ENCODE measurements around the gene SMIM35.

SMIM35 gene

DNA sequence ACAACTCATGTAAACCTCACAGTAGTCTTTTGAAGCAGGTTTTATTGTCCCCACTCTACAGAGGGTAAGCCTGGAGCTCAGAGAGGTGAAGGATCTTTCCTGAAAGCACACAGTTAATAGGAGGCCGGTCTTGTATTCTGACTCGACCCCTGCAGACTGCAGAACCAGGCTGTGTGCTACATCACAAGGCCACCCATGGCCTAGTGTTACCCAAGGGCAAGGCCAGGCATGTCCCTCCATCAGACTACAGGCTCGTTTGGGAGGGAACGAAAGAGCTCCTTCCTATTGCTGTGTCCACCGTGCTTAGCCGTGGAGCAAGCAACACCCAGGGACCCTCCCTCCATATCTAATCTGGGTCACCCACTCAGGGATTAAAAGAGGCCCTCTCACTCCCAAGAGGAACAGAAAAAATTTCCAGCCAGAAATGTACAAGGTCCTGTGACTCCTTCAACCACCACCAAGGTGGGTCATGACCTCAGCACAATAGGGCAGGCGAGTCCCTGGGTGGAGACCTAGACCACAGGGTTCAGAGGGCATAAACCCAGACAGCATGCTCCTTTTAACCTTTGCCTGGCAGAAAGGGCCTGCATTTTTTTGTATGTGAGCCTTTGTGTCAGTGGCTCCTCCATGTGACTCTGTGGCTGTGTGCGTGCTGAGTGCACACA lies 6.3 kb upstream of the SMIM35 start (continued):
- TF ChIP-seq, protein P1, sequence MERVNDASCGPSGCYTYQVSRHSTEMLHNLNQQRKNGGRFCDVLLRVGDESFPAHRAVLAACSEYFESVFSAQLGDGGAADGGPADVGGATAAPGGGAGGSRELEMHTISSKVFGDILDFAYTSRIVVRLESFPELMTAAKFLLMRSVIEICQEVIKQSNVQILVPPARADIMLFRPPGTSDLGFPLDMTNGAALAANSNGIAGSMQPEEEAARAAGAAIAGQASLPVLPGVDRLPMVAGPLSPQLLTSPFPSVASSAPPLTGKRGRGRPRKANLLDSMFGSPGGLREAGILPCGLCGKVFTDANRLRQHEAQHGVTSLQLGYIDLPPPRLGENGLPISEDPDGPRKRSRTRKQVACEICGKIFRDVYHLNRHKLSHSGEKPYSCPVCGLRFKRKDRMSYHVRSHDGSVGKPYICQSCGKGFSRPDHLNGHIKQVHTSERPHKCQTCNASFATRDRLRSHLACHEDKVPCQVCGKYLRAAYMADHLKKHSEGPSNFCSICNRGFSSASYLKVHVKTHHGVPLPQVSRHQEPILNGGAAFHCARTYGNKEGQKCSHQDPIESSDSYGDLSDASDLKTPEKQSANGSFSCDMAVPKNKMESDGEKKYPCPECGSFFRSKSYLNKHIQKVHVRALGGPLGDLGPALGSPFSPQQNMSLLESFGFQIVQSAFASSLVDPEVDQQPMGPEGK (CRISPR knock-in tag; IDR thresholded peaks at IDR 0.05; ENCODE audit: borderline replicate concordance): no peak
- TF ChIP-seq TCF4 (CRISPR knock-in tag; IDR thresholded peaks at IDR 0.05; ENCODE audit: borderline replicate concordance) (no peak), ESRRG (CRISPR knock-in tag; IDR thresholded peaks at IDR 0.05) (no peak), BACH2 (CRISPR knock-in tag; IDR thresholded peaks at IDR 0.05; ENCODE audit: borderline replicate concordance) (no peak), ZNF8 (CRISPR knock-in tag; IDR thresholded peaks at IDR 0.05) (no peak), ZNF565 (CRISPR knock-in tag; conservative IDR thresholded peaks at IDR 0.05; ENCODE audit: low read depth) (no peak), ARNTL (CRISPR knock-in tag; IDR thresholded peaks at IDR 0.05; ENCODE audit: borderline replicate concordance, low read depth) (no peak), ZFP3 (CRISPR knock-in tag; IDR thresholded peaks at IDR 0.05) (no peak), TOX (CRISPR knock-in tag; IDR thresholded peaks at IDR 0.05; ENCODE audit: borderline replicate concordance) (no peak), GLIS3 (CRISPR knock-in tag; IDR thresholded peaks at IDR 0.05) (no peak), ISL1 (CRISPR knock-in tag; IDR thresholded peaks at IDR 0.05) (no peak), ZFP30 (CRISPR knock-in tag; IDR thresholded peaks at IDR 0.05) (no peak)
- TF ChIP-seq, protein P2, sequence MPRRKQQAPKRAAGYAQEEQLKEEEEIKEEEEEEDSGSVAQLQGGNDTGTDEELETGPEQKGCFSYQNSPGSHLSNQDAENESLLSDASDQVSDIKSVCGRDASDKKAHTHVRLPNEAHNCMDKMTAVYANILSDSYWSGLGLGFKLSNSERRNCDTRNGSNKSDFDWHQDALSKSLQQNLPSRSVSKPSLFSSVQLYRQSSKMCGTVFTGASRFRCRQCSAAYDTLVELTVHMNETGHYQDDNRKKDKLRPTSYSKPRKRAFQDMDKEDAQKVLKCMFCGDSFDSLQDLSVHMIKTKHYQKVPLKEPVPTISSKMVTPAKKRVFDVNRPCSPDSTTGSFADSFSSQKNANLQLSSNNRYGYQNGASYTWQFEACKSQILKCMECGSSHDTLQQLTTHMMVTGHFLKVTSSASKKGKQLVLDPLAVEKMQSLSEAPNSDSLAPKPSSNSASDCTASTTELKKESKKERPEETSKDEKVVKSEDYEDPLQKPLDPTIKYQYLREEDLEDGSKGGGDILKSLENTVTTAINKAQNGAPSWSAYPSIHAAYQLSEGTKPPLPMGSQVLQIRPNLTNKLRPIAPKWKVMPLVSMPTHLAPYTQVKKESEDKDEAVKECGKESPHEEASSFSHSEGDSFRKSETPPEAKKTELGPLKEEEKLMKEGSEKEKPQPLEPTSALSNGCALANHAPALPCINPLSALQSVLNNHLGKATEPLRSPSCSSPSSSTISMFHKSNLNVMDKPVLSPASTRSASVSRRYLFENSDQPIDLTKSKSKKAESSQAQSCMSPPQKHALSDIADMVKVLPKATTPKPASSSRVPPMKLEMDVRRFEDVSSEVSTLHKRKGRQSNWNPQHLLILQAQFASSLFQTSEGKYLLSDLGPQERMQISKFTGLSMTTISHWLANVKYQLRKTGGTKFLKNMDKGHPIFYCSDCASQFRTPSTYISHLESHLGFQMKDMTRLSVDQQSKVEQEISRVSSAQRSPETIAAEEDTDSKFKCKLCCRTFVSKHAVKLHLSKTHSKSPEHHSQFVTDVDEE (CRISPR knock-in tag; IDR thresholded peaks at IDR 0.05): no peak

DNA sequence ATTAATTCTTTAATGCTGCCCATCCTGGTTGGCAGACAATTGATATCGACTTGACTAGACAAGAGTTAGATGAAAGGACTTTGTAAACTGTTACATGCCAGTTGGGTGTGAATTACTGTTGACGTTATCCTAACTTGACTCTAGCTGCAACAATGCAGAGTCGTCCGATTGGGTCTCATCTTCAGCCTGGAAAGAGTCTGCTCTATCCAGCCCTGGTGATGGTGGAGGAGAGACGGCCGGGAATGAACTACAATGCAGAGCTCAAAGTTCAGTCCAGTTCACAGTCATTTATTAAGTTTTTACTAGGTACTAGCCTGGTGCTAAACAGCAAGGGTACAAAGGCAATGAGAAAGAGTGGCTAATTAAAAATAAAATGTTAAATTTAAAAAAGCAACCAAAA lies 4.9 kb upstream of the SMIM35 start:
- TF ChIP-seq GLIS3 (CRISPR knock-in tag; IDR thresholded peaks at IDR 0.05) (no peak), CSDC2 (CRISPR knock-in tag; IDR thresholded peaks at IDR 0.05) (no peak), SNAI2 (CRISPR knock-in tag; IDR thresholded peaks at IDR 0.05) (no peak), ZFP30 (CRISPR knock-in tag; IDR thresholded peaks at IDR 0.05) (no peak), TOX (CRISPR knock-in tag; IDR thresholded peaks at IDR 0.05; ENCODE audit: borderline replicate concordance) (no peak), TCF4 (CRISPR knock-in tag; IDR thresholded peaks at IDR 0.05; ENCODE audit: borderline replicate concordance) (no peak)
- TF ChIP-seq, protein P2 (CRISPR knock-in tag; IDR thresholded peaks at IDR 0.05): no peak
- TF ChIP-seq, protein P3, sequence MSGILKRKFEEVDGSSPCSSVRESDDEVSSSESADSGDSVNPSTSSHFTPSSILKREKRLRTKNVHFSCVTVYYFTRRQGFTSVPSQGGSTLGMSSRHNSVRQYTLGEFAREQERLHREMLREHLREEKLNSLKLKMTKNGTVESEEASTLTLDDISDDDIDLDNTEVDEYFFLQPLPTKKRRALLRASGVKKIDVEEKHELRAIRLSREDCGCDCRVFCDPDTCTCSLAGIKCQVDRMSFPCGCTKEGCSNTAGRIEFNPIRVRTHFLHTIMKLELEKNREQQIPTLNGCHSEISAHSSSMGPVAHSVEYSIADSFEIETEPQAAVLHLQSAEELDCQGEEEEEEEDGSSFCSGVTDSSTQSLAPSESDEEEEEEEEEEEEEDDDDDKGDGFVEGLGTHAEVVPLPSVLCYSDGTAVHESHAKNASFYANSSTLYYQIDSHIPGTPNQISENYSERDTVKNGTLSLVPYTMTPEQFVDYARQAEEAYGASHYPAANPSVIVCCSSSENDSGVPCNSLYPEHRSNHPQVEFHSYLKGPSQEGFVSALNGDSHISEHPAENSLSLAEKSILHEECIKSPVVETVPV (CRISPR knock-in tag; IDR thresholded peaks at IDR 0.05): no peak
- ATAC-seq: no peak

DNA sequence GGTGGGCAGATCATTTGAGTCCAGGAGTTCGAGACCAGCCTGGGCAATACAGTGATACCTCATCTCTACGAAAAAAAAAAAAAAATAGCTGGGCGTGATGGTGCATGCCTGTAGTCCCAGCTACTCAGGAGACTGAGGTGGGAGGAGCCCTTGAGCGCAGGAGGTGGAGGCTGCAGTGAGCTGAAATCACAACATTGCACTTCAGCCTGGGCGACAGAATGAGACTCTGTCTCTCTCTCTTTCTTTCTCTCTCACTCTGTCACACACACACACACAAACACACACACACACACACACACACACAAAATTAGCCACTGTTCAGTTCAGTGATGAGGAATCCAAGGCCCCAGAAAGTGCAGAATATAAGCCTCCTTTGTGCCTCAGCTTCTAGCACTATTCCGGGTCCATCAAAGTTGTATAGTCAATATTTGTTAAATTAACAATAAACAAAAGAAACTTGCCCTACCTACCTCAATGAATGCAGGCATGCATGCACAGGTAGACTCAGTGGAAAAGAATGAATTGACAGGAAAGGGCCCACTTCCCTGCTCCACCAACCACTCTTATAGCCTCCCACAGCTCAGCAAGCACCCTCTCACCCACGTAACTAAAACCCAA lies 3.9 kb upstream of the SMIM35 start:
- ATAC-seq: no peak
- no peak for TF ChIP-seq ARNTL (CRISPR knock-in tag; IDR thresholded peaks at IDR 0.05; ENCODE audit: borderline replicate concordance, low read depth)

DNA sequence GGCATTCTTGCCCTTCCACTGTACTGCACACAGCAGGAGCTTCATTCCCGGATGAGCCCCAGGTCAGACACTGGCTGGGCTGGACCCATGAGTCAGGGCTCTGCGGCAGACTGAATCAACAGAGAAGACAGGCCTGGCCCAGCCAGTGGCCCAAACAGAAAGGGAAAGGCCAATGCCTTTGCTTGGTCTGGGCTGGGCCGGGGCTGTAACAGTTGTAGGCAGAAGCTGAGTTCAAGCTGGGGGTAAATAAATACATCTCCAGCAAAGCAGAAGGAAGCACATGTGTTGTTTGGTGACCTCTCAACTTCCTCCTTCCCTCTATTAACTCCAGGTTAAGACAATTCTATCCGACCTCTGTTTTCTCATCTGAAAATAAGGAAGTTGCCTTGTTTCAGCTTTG lies 1.8 kb upstream of the SMIM35 start:
- no peak for ATAC-seq
- TF ChIP-seq, protein P4, sequence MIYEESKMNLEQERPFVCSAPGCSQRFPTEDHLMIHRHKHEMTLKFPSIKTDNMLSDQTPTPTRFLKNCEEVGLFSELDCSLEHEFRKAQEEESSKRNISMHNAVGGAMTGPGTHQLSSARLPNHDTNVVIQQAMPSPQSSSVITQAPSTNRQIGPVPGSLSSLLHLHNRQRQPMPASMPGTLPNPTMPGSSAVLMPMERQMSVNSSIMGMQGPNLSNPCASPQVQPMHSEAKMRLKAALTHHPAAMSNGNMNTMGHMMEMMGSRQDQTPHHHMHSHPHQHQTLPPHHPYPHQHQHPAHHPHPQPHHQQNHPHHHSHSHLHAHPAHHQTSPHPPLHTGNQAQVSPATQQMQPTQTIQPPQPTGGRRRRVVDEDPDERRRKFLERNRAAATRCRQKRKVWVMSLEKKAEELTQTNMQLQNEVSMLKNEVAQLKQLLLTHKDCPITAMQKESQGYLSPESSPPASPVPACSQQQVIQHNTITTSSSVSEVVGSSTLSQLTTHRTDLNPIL (CRISPR knock-in tag; IDR thresholded peaks at IDR 0.05; ENCODE audit: low read depth): no peak
- TF ChIP-seq BACH2 (CRISPR knock-in tag; IDR thresholded peaks at IDR 0.05; ENCODE audit: borderline replicate concordance): no peak
- no peak for TF ChIP-seq TCF4 (CRISPR knock-in tag; IDR thresholded peaks at IDR 0.05; ENCODE audit: borderline replicate concordance)
- TF ChIP-seq ZNF70 (CRISPR knock-in tag; IDR thresholded peaks at IDR 0.05): no peak
- no peak for TF ChIP-seq ZFP30 (CRISPR knock-in tag; IDR thresholded peaks at IDR 0.05)
- no peak for TF ChIP-seq ARNTL (CRISPR knock-in tag; IDR thresholded peaks at IDR 0.05; ENCODE audit: borderline replicate concordance, low read depth)
- no peak for TF ChIP-seq ZNF8 (CRISPR knock-in tag; IDR thresholded peaks at IDR 0.05)
- no peak for TF ChIP-seq ESRRG (CRISPR knock-in tag; IDR thresholded peaks at IDR 0.05)
- TF ChIP-seq RARB (CRISPR knock-in tag; IDR thresholded peaks at IDR 0.05): no peak
- TF ChIP-seq ISL1 (CRISPR knock-in tag; IDR thresholded peaks at IDR 0.05): no peak
- TF ChIP-seq PPARA (CRISPR knock-in tag; IDR thresholded peaks at IDR 0.05; ENCODE audit: borderline replicate concordance): no peak
- TF ChIP-seq ZNF565 (CRISPR knock-in tag; conservative IDR thresholded peaks at IDR 0.05; ENCODE audit: low read depth): no peak
- no peak for TF ChIP-seq CSDC2 (CRISPR knock-in tag; IDR thresholded peaks at IDR 0.05)
- no peak for TF ChIP-seq TOX (CRISPR knock-in tag; IDR thresholded peaks at IDR 0.05; ENCODE audit: borderline replicate concordance)
- TF ChIP-seq SNAI2 (CRISPR knock-in tag; IDR thresholded peaks at IDR 0.05): no peak
- no peak for TF ChIP-seq ZFP3 (CRISPR knock-in tag; IDR thresholded peaks at IDR 0.05)

Data from SK-N-SH treated with all-trans-retinoic acid at 6 μM for 48 hours (cell line).